Breast epithelium (tissue), 3 donors: ENCODE data around the gene MPP3.

ENCODE experiments used
- POLR2AphosphoS5 ChIP-seq, 3 donors: sonication (generic); formaldehyde crosslinking; IDR thresholded peaks; one replicate each; pipeline ENCODE4 v1.6.1; 2017; ENCODE audit warnings: antibody characterized with exemption in 3 of 3
- TF ChIP-seq, protein P1 (sequence below), 3 donors: fragments of 450-650 bp; IDR thresholded peaks; one replicate each; pipeline ENCODE4 v1.5.1; 2016 to 2017; ENCODE audit warnings: antibody characterized with exemption in 3 of 3, mild to moderate bottlenecking in 3 of 3, moderate library complexity in 3 of 3

DNA sequence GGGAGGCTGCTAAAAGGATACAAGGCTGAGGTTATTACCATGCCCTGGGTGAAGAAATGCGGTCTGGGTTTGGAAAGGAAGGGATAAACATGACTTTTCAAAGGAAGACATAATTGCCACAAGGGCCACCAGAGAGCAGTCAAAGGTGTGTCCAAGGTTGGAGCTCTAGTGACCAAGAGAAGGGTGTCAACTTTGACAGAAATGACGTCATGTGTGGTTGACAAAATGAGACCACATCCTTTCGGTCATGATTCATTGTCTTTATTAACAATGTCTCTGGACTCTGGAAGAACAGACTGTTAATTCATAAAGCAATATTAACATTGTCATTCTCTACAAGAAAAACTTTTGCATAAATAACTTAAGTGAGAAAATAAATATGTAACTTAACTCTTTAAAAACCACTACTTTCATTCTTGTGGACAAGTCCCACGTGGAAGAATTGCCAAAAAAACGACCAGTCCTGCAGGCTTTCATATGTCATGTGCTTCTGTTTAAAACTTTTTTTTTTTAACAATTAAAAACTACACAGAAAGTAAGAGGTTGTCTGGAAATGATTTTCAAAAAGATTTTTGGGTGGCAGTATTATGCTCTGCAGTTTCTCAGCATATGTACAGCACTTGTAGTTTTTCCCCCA is 79.3 kb downstream of the MPP3 start:
- TF ChIP-seq POLR2AphosphoS5 (IDR thresholded peaks at IDR 0.05), result no peak
- TF ChIP-seq, protein P1, sequence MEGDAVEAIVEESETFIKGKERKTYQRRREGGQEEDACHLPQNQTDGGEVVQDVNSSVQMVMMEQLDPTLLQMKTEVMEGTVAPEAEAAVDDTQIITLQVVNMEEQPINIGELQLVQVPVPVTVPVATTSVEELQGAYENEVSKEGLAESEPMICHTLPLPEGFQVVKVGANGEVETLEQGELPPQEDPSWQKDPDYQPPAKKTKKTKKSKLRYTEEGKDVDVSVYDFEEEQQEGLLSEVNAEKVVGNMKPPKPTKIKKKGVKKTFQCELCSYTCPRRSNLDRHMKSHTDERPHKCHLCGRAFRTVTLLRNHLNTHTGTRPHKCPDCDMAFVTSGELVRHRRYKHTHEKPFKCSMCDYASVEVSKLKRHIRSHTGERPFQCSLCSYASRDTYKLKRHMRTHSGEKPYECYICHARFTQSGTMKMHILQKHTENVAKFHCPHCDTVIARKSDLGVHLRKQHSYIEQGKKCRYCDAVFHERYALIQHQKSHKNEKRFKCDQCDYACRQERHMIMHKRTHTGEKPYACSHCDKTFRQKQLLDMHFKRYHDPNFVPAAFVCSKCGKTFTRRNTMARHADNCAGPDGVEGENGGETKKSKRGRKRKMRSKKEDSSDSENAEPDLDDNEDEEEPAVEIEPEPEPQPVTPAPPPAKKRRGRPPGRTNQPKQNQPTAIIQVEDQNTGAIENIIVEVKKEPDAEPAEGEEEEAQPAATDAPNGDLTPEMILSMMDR (IDR thresholded peaks at IDR 0.05), result no peak
